Measurements from ENCODE around the gene IFNGR1. TPM values are rescaled to one million over a fixed set of nuclear protein-coding genes. Genes with fewer than 3 reads are reported as not detected.

IFNGR1 gene
- total RNA-seq, 8 experiments from 2014 or later = 24.6 to 72.7 (median 26.8) TPM

DNA sequence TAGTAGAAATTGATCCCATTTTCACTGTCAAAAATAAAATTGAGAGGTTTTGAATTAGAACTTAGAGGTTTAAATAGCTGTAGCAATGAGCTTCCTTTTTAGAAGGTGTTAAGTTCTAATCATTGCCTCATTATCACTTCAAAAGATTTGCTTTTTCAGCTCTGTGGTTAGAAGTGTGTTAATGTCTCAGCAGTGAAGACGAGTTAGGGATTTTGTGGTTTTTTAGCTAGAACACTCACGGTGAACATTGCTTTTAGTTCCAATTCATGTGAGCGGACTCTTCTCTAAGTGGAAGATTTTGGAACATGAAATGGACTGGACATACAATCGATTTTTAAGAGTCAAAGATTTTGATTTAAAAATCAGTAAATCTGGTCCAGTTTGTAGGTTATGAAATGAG is 12.7 kb upstream of the IFNGR1 start:
- no peak overlapping the region for H3K4me3 ChIP-seq
- WGBS, 10 experiments = 39 to 100% (median 74%) methylated on average over 2 to 4 of the region's 4 CpGs; no CpG with 5 or more reads in 2 of the 10 experiments
- no peak for ATAC-seq (replicated peaks in 6 of 8)
- in situ Hi-C loops (cut with MboI; ENCODE audit: low pct_unique_long_range_greater_than_20kb in 2 of 9, low sequenced_read_pairs in 9 of 9, unreplicated experiment in 9 of 9) = no loop called here
- H3K27ac ChIP-seq = no peak overlapping the region
- no peaks in the 10 kb centered on the region for H3K4me1 ChIP-seq (replicated peaks in 1 of 2)

DNA sequence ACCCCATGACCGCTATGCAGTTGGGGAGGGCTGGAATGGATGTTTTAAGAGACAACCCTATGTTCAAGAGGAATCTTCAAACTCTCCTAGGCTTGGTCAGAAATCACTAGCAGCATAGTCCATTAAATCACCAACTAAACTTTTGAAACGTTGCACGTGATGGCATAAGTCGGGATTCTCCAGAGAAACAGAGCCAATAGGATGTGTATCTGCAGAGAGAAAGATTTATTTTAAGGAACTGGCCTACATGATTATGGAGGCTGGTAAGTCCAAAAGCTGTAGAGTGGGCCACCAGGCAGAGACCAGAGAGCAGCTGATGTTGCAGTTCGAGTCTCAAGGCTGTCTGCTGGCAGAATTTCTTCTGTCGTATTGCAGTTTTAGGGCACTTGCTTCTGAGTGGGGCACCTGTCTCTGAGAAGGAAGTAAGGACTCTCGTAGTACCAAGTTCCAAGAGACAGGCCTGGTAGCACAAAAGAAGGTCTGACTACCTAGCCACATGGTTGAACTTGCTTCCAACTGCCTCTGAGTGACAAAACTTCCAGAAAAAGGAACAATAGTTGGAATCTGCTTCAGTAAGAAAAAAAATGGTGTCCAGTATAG is 11.9 kb upstream of the IFNGR1 start:
- H3K4me1 ChIP-seq (replicated peaks in 1 of 2) = no peaks in the 10 kb centered on the region
- in situ Hi-C loops (cut with MboI; ENCODE audit: low pct_unique_long_range_greater_than_20kb in 2 of 9, low sequenced_read_pairs in 9 of 9, unreplicated experiment in 9 of 9) = no loop called here
- H3K4me3 ChIP-seq = no peak overlapping the region
- 17 to 100% (median 80%) methylated on average over 1 to 7 of the region's 7 CpGs; no CpG with 5 or more reads in 3 of the 10 experiments for WGBS, 10 experiments
- ATAC-seq (replicated peaks in 6 of 8) = no peak
- H3K27ac ChIP-seq = no peak overlapping the region

DNA sequence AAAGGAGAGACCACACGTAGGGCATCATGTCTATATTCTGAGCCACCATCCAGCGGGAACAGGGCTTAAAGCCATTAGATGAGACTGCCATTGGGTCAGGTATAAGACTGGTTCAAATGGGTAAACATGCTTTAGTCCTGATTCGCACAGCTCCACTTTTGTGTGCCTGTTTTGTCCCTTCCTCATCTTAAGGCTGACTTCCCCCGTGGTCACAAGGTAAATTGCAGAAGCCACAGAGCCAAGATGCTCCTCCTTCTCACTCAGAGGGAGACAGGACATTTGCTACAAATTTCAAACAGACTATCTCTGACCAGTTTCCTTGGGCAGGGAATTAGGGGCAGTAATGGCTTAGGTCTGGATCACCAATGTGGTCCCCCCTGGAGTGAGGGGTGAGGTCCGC is 11.4 kb upstream of the IFNGR1 start:
- ATAC-seq (replicated peaks in 6 of 8) = no peak
- Histone ChIP-seq H3K27ac (no peak overlapping the region), H3K4me1 (replicated peaks in 1 of 2) (no peaks in the 10 kb centered on the region), H3K4me3 (no peak overlapping the region)
- WGBS, 10 experiments = 25 to 100% (median 75%) methylated on average over 1 to 5 of the region's 5 CpGs; no CpG with 5 or more reads in 1 of the 10 experiments
- in situ Hi-C loops (cut with MboI; ENCODE audit: low pct_unique_long_range_greater_than_20kb in 2 of 9, low sequenced_read_pairs in 9 of 9, unreplicated experiment in 9 of 9) = no loop called here

DNA sequence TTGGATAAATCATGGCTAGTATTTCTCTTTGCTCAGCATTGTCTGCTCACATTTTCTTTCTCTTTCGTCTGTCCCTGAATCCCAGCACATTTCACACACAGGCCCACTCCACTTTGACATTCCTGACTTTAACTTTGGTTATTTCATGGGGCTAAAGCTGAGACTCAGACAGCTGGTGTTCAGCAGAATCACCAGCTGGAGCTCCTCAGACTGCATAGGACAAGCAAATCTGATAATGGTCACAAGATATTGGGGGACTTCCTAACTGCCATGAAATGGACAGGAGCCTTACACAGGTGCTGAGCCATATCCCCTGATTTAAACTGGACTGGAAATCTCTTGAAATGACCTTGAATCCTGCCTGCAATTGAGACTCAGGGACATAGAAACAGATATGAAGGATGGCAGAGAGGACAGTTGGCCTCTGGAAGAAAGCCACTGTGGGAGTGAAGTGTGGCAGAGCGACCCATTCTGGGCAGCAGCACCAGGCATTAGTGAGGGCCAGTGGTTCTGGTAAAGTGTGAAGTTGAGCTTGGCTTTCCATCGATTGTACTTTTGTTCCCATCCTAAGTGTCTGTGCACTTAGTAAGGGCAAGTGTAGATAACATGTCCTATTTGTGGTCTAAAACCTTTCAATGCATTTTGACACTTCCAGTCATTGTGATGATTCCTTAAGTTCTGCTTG is 10.0 kb upstream of the IFNGR1 start:
- in situ Hi-C loops (cut with MboI; ENCODE audit: low pct_unique_long_range_greater_than_20kb in 2 of 9, low sequenced_read_pairs in 9 of 9, unreplicated experiment in 9 of 9) = no loop called here
- ATAC-seq (replicated peaks in 6 of 8) = no peak
- 20 to 90% (median 60%) methylated on average over 1 to 3 of the region's 3 CpGs; no CpG with 5 or more reads in 2 of the 10 experiments for WGBS, 10 experiments
- no peaks in the 10 kb centered on the region for H3K4me1 ChIP-seq (replicated peaks in 1 of 2)
- H3K4me3 ChIP-seq = no peak overlapping the region
- H3K27ac ChIP-seq = no peak overlapping the region

DNA sequence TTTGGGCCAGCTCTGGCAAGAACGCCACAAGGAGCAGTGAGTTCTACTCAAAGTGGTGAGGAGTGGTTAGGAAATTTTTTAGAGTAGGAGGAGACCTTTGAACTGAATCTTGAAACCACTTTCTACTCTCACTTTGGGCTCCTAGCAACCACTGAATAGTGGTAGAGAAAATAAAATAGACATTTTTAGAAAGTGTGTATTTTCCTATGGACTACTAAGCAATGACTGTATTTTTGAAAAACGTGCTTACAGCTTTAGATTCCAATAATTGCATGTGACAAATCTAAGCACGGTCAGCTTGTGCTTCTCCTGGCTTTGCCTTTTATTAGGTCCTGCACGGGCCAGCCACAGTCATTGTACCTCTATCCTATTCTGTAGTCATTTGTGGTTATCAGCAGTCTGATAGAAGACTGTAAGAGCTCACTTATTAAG is 8.7 kb upstream of the IFNGR1 start:
- 8 to 90% (median 72%) methylated on average over 1 to 4 of the region's 4 CpGs; no CpG with 5 or more reads in 1 of the 10 experiments for WGBS, 10 experiments
- Histone ChIP-seq H3K27ac (no peak overlapping the region), H3K4me1 (replicated peaks in 1 of 2) (no peaks in the 10 kb centered on the region), H3K4me3 (no peak overlapping the region)
- in situ Hi-C loops (cut with MboI; ENCODE audit: low pct_unique_long_range_greater_than_20kb in 2 of 9, low sequenced_read_pairs in 9 of 9, unreplicated experiment in 9 of 9) = no loop called here
- no peak for ATAC-seq (replicated peaks in 6 of 8)

DNA sequence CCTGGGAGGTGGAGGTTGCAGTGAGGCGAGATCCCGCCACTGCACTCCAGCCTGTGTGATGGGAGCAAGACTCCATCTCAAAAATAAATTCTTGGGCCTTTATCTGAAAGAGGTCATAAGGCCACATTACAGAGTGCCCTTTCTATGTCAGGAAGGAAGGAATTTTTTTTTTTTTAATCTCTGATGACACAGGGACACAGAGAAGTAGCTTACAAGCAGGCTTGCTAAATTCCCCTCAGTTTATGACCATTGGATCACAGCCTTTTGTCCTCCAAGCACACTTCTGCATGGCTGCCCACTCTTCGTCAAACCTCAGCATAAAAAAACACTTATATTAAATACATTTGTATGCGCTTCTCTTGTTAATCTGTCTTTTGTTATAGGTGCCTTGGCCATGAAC is 7.5 kb upstream of the IFNGR1 start:
- Histone ChIP-seq H3K4me1 (replicated peaks in 1 of 2) (no peaks in the 10 kb centered on the region), H3K4me3 (no peak overlapping the region), H3K27ac (no peak overlapping the region)
- 20 to 100% (median 80%) methylated on average over 1 to 4 of the region's 4 CpGs for WGBS, 10 experiments
- in situ Hi-C loops (cut with MboI; ENCODE audit: low pct_unique_long_range_greater_than_20kb in 2 of 9, low sequenced_read_pairs in 9 of 9, unreplicated experiment in 9 of 9) = no loop called here
- no peak for ATAC-seq (replicated peaks in 6 of 8)

DNA sequence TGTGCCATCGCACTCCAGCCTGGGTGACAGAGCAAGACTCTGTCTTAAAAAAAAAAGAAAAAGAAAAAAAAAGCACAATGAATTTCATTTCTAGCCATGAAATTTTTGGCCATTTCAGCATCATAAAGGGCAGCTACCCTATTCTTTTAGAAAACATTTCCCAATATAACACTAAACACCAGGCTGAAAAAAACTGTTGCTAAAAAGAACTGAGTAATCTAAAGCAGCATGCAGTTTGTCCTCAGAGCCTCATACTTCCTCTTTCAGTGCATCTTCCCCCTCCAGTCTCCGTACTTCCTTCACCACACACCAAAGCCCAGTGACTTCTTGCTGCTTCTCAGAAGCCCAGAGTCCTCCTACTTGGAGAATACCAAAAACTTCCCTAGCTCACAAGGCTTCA is 5.6 kb upstream of the IFNGR1 start:
- in situ Hi-C loops (cut with MboI; ENCODE audit: low pct_unique_long_range_greater_than_20kb in 2 of 9, low sequenced_read_pairs in 9 of 9, unreplicated experiment in 9 of 9) = no loop called here
- H3K27ac ChIP-seq = no peak overlapping the region
- H3K4me1 ChIP-seq (replicated peaks in 1 of 2) = peaks cover 0 to under 1% of the 10 kb centered on the region in 2 donors
- no peak overlapping the region for H3K4me3 ChIP-seq
- WGBS, 10 experiments = 56 to 100% (median 95%) methylated on average over 1 to 2 of the region's 2 CpGs; no CpG with 5 or more reads in 2 of the 10 experiments
- no peak for ATAC-seq (replicated peaks in 6 of 8)

DNA sequence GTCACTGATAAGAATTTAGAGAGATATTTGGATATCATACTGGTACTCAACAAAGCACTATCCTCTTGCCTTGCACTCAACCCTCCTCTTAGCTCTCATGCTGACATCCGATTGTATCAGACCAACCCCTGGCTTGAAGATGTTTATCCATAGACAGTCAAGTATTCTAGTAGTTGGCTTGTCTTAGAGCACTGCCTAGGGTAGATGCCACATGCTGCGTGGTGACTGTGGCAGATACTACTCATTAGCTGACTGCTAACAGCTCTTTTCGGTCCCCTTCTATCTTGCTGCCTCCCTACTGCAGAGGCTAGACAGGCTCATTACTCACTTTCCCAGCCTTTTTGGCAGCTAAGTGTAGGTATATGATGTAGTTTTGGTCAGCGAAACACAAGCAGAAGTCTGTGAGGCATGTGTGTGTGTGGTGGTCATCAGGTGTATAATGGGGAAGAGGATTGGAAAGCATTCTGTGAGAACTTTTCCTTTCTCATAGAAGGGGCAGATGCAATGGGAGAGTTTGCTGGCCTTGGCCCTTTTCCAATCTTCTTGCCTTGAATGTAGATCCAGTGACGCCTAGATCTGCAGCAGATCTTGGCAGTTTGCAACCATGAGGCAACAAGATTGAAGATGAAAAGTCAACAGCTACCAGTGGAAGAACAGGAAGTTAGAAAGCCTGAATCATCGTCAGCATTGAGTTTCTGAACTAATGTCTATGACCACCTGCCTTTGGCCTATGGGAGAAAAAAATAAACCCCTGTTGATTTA is 4.4 kb upstream of the IFNGR1 start:
- in situ Hi-C loops (cut with MboI; ENCODE audit: low pct_unique_long_range_greater_than_20kb in 2 of 9, low sequenced_read_pairs in 9 of 9, unreplicated experiment in 9 of 9) = no loop called here

DNA sequence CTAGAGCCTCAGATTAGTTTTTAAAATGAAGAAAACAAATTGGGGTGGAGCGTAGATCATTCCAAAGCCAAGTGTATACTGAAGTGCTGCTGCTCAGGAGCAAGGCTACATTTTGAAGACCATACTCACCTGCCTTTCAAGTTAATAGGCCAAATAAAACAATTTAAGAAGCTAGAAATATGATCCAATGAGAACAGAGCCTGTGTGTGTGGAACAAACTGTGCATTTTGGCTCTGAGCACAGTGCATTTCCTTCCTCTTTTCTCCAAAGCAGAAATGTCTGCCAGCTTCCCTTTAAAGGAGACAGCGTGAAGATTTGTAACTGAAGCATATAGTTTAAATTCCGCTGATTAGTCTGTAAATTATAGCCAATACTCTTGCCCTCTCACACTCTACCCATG is 3.2 kb upstream of the IFNGR1 start:
- H3K4me1 ChIP-seq (replicated peaks in 1 of 2) = peaks cover 6 to 10% of the 10 kb centered on the region in 2 donors
- in situ Hi-C loops (cut with MboI; ENCODE audit: low pct_unique_long_range_greater_than_20kb in 2 of 9, low sequenced_read_pairs in 9 of 9, unreplicated experiment in 9 of 9) = no loop called here
- no peak for ATAC-seq (replicated peaks in 6 of 8)
- H3K27ac ChIP-seq = no peak overlapping the region
- H3K4me3 ChIP-seq = no peak overlapping the region
- 73 to 100% (median 88%) methylated on average over 1 to 3 of the region's 3 CpGs; no CpG with 5 or more reads in 1 of the 10 experiments for WGBS, 10 experiments

More for the DNA sequence above, 4.4 kb upstream of the IFNGR1 start:
- Histone ChIP-seq H3K4me3 (no peak overlapping the region), H3K27ac (no peak overlapping the region), H3K4me1 (replicated peaks in 1 of 2) (peaks cover 0 to 3% of the 10 kb centered on the region in 2 donors)
- no peak for ATAC-seq (replicated peaks in 6 of 8)
- 67 to 100% (median 85%) methylated on average over 1 to 6 of the region's 6 CpGs for WGBS, 10 experiments

DNA sequence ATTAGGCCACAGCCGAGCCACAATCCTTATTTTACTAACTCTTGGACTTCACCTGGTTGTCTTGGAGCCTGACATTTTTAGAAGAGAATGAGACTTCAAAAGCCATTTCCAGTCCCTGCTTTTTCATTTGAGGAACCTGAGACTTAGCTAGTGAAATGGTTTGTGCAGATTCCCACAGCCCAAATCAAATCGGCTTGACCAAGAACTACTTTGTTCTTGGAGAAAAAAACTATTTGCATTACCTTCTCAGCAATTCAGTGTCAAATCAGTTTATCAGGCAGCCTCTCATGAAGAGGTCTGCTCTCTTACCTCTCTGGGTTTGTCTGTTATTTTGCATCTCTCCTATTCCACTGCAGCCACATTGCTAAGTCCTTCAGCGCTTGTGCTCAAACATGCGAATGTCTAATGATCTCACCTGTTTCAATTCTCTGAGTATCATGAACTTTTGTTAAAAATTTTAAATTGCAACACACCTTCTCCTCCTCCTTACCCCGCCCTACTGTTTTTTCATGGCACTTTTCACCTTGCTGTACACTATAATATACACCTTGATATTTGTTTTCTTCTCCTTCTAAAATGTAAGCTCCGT is 573 bp upstream of the IFNGR1 start:
- Histone ChIP-seq H3K4me3 (peak overlapping the region; percentile 78 to 98 (median 81)), H3K27ac (no peak overlapping the region), H3K4me1 (replicated peaks in 1 of 2) (peaks cover 13 to 24% of the 10 kb centered on the region in 2 donors)
- peak in 4 of 8 experiments; percentile 3 to 8 (median 6) for ATAC-seq (replicated peaks in 6 of 8)
- WGBS, 10 experiments = 30 to 90% (median 76%) methylated on average over 2 to 6 of the region's 6 CpGs
- in situ Hi-C loops (cut with MboI; ENCODE audit: low pct_unique_long_range_greater_than_20kb in 2 of 9, low sequenced_read_pairs in 9 of 9, unreplicated experiment in 9 of 9) = no loop called here

DNA sequence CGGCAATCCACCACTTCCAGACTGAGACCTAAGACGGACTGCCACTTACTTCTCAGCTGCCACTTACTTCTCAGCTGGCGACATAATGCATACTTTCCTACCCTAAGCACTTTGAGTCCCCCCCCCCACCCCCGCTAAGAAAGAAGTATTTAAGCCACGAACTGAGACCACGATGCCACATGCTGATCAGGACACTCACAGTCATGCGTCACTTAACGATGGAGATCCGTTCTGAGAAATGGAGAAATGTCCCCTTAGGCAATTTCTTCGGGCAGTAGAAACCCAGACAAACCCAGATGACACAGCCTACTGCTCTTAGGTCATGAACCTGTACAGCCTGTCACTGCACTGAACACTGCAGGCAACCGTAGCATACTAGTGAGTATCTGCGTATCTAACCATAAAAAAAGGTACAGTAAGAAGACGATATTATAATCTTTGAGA is 690 bp downstream of the IFNGR1 start:
- Histone ChIP-seq H3K27ac (peak overlapping the region; percentile 91 to 93), H3K4me1 (replicated peaks in 1 of 2) (peaks cover 13 to 24% of the 10 kb centered on the region in 2 donors), H3K4me3 (peak overlapping the region; percentile 78 to 98 (median 81))
- ATAC-seq (replicated peaks in 6 of 8) = peak; percentile 14 to 60 (median 30)
- in situ Hi-C loops (cut with MboI; ENCODE audit: low pct_unique_long_range_greater_than_20kb in 2 of 9, low sequenced_read_pairs in 9 of 9, unreplicated experiment in 9 of 9) = no loop called here
- 0 to 67% (median 0%) methylated on average over 1 to 13 of the region's 13 CpGs; no CpG with 5 or more reads in 3 of the 10 experiments for WGBS, 10 experiments

DNA sequence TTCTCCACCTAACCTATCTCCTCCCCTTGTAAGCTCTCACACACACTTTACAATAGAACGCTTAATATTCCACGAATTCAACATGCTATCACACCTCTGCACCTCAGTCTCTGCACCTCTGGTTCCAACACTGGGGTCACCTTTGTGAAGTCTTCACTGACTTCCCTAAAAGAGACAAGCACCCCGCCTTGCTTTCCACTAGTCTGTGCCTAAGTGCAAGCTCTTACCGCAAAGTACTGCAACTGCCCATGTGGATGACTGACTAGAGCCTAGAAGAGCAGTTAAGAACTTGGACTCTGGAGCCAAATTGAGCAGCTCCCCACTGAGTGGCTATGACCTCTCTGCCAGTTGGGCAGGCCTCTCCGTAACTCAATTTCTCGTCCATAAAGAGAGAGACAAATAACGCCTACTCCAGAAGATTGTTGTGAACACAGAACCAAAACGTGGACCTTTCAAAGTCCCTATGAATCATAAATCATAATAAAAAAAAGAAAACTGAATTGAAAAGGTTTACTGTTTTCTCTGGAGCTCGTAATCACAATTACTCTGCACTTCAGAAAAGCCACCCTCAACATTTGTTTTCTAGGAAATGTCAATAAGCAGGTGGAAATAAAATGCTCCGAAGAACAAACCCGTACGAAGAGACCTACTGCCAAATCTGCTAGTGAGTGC is 1.2 kb downstream of the IFNGR1 start:
- ATAC-seq (replicated peaks in 6 of 8) = peak in 2 of 8 experiments; percentile 1 to 2

More for the DNA sequence above, 1.2 kb downstream of the IFNGR1 start:
- in situ Hi-C loops (cut with MboI; ENCODE audit: low pct_unique_long_range_greater_than_20kb in 2 of 9, low sequenced_read_pairs in 9 of 9, unreplicated experiment in 9 of 9) = no loop called here
- 0 to 61% (median 38%) methylated on average over 2 to 12 of the region's 12 CpGs for WGBS, 10 experiments
- peak overlapping the region; percentile 78 to 98 (median 81) for H3K4me3 ChIP-seq
- H3K27ac ChIP-seq = no peak overlapping the region
- peaks cover 13 to 24% of the 10 kb centered on the region in 2 donors for H3K4me1 ChIP-seq (replicated peaks in 1 of 2)
